HPDE6-E6E7 (cell line): ENCODE data around the gene CBY1.

Experiments
- DNase-seq: peaks from one replicate; pipeline ENCODE4 v3.0.0; 2011; ENCODE audit warnings: missing footprints; ENCODE audit errors: extremely low spot score

The CBY1 gene

DNA sequence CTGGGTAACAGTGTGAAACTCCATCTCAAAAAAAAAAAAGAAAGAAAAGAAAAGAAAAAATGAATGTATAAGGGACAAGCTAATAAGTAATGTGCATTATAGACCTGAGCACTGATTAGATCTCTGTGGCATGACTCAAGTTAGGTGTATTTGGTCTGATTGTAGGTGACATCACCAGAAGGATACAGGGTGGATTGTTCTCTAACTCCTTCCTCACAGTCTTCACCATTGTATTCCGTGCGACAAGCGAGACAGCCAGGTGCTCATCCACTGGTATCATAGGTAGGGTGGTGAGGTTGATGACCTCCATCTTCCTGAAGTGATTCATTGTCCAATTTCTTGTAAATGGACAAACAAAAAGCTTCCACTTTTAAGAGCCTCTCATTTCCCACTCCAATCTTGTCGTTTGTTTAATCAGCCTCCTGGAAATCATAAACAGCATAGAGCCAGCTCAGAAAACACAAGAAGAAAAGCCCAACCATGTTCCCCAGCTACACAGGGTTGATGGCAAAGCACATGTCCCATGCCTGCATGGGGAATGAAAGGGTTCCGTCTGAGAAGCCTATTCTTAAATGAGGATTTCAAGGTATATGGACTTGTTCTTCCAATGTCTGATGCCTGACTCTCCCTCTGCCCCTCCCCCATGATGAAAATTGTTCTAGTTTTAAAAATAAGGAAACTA, 6.5 kb upstream of the CBY1 start:
- no peak for DNase-seq

DNA sequence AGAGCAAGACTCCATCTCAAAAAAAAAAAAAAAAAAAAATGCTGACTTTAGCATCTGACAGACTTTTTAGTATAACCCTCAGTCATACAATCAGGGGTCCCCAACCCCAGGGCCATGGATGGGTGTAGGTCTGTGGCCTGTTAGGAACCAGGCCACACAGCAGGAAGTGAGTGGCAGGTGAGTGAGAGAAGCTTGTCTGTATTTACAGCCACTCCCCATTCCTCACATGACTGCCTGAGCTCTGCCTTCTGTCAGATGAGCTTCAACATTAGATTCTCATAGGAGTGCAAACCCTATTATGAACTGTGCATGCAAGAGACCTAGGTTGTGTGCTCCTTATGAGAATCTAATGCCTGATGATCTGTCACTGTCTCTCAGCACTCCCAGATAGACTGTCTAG, 3.6 kb upstream of the CBY1 start:
- no peak for DNase-seq

DNA sequence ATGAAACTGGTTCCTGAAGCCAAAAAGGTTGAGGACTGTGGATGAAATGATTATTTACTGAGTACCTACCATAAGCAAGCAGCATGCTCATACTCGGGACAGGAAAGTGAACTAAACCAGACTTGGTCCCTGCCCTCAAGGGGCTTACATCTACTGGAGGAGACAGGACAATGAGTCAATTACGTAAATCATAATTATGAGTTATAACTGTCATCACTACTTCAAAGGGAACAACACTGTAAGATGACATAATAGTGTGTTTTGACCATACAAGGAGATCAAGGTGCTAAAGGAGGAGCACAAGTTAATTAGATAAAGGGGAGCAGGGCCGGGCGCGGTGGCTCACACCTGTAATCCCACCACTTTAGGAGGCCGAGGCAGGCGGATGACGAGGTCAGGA, 2.7 kb upstream of the CBY1 start:
- no peak for DNase-seq

DNA sequence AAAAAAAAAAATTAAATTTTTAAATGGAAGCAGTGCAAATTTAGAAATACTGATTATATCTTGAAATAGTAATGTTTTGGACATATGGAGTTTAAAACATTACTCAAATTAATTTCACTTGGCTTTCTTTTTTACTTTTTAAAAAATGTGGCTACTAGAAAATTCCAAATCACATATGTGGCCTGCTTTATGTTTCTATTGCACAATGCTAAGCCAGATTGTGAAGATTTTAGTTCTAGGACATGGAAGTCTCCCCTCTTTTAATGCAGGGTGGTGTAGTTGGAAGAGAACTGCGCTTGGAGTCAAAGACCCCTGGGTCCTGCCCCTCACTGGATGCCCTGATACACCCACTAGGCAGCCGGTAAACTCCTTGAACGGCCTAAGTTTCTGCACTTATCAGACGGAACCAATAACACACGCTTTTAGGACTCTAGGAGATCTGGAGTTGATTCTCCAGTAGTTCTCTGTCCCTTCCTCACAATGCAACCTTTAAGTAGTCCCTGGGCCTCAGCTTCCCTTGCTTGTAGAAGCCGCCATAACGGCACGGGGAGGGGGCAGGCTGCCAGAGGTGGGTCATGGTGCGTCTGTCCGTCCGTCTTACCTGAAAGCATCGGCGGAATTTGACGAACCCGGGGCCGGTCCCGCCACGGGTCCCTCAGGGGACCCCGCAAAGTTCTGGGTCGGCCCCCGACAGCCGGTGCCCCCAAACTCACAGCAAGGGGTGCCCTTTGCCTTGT, 751 bp upstream of the CBY1 start:
- DNase-seq = peak; percentile 8

DNA sequence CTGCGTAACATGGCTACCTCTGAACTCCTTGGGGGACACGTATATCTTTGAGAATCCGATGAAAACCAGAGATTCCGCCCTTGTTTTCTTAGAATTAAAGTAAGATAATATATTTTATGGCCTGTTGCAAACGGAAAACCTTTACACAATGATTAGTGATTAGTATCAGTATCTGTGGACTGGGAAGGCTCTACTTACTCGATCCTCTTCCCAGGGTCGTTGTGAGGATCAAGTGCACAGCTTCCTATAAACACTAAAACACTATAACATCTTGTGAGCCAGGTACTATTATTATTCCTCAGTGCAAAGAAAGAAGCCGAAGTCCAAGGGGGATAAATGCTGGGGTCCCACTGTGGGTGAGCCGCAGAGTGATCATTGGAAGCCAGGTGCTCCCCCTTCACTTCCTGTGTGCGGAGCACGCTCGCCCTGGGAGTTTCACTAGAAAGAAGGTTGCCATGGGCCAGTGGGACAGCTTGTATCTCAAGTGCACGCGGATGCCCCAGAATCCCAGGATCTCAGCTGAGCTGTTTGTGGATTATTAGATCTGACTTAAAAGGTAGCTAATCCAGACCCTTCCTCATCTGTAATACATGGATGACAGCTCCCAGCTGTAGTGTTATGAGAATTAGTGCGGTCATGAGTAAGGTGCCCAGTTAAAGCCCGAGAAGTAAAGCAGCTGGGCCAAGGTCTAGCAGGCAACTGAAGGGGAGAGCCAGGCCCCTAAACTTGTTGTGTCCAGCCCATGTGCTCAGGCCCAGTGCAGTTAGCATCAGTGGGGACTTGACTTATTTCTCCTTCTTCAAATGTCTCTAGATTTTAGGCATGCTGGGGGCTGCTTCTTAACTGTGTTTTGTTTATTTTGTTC, 839 bp downstream of the CBY1 start:
- DNase-seq = no peak

DNA sequence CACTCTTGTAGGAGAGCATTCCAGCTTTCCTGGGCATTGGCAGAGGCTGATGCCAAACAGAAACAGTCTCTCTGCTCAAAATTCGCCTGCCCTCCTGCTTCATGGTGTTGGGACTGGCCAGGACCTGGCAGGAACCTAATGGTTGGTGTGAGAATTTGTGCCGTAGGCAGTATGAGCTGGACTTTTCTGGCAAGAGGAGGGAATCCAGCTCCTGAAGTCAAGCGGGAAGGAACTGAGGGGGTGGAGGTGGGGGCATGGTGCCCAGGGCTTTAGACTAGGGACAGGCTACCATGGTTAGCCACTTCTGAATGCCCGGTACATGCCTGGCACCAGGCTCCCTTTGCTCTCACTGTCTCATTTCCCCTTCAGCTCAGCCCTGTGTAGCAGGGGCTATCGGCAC, 18.4 kb downstream of the CBY1 start:
- DNase-seq = no peak

DNA sequence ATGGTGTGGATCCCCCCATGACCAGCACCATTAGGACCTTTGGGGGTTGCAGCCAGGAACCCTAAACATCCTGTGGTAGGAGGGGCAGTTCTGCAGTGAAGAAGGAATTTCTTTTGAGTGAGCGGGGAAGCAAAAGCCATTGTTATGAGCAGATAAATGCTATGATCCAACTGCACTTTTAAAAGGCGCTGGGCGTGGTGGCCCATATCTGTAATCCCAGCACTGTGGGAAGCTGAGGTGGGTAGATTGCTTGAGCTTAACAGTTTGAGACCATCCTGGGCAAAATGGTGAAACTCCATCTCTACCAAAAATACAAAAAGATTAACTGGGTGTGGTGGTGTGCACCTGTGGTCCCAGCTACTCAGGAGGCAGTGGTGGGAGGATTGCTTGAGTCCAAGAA, 19.4 kb downstream of the CBY1 start:
- DNase-seq = no peak

DNA sequence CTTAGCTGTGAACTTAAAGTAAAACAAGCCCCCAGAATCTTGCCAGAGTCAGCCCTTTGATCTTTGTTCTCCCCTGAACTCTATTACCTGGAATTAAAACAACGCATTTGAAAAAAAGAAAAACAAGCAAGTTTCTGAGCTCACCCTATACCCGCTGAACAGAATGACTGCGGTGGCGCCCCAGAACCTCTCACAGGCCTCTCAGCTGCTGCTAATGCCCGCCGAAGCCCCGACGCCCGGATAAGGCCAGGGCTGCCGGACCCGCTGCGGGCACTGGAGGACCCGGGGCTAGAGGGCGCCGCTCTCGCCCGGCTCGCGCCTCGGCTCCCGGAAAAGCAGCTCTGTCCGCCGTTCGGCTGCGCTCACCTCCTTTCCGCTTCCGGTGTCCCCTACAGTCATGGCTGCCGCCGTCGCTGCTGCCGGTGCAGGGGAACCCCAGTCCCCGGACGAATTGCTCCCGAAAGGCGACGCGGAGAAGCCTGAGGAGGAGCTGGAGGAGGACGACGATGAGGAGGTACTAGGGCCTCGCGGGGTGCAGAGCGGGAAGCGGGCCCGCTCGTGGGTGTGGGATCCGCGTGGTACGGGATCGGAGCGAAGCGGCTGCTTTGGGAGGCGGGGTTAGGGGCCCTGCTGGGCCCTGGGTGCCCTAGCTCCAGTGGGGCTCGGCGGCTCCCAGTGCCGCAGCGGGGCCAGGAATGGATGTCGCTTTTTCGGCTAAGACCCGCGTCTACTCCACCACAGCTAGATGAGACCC, 25.3 kb downstream of the CBY1 start, which contains the start of gene TOMM22:
TSS of gene TOMM22 (plus strand) at position 376 of the 754 bp plus-strand sequence. CDS start at position 398, 22 bp downstream.
- DNase-seq = peak; percentile 90

DNA sequence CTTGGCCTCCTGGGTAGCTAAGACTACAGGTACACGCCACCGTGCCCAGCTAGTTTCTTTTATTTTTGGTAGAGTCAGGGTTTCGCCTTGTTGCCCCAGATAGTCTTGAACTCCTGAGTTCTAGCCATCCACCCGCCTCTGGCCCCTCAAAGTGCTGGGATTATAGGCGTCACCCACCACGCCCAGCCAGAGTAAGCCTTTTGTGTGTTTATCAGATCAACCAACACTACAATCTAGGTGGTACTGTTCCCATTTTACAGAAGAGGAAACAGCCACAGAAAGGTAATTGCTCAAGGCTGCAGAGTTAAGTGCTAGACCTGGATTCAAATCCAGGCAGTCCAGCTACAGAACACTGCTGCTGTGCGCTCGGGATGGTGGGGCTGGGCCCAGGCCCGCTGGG, 28.5 kb downstream of the CBY1 start:
- no peak for DNase-seq

DNA sequence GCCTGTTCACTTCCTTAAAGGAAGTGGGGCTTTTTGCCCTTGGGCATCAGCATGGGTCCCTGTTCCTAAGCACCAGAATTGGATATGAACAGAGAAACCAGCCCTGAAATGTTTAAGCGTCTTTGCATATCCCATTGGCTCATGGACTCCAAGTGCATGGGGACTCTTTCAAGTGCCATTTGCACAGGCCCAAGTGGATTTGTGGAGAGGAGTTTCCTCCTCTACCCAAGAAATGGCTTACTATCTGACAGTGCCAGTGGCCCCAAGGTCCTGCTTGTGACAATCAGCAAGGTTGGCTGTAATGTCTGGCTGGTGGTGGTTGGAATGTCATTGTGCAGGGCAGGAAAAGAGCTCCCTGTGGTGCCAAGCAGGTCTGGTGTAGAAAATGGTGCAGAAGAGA, 29.3 kb downstream of the CBY1 start:
- no peak for DNase-seq

DNA sequence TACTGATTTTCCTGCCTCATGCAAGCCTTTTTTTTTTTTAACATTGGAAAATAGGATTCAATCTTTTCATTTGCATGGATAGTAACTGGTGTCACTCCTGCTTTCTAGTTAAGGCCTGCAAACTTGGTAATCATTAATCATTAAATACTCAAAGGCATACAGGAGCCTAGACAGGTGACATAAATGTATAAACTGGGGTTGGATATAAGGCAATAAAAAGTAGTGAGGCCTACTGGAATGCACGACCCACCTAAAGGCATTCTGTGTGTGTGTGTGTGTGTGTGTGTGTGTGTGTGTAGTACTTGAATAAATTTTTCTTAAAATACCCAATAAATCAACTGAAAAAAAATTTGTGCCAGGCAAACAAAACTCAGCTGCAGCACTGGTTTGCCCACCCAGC, 33.2 kb downstream of the CBY1 start:
- no peak for DNase-seq

DNA sequence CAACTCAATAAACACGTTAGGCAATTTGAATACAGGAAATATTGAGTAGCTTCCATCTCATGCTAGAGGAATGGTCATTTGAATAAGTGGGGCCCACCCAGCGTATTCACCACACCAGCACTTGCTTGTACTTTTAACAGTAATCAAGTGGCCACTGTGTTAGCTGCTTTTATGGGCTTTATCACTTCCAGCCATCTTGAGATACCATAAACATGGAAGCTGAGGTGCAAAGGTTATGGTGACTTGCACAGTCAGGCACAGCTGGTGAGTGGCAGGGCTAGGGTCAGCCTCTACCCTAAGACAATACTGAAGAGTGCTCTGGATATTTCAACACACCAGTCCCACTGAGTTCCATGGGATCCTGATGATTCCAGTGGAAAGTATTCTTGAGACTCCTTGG, 37.6 kb downstream of the CBY1 start:
- no peak for DNase-seq

DNA sequence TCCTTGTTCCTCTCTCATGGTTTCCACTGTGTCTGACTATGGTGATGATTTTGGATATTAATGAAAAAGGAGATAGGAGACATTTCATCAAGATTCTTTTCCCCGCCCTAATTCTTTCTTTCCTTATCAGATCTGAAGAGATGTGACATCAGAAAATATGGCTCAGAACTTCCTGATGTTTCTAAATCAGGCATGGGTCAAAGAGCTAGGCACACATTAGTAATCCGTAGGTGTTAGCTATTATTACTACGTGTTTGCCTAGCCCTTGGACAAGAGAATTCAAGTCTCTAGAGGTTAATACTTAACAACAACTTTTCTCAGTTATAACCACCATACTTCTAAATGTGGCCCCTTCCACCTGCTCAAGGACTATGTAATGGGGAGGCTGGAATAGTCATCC, 38.5 kb downstream of the CBY1 start:
- DNase-seq = no peak

DNA sequence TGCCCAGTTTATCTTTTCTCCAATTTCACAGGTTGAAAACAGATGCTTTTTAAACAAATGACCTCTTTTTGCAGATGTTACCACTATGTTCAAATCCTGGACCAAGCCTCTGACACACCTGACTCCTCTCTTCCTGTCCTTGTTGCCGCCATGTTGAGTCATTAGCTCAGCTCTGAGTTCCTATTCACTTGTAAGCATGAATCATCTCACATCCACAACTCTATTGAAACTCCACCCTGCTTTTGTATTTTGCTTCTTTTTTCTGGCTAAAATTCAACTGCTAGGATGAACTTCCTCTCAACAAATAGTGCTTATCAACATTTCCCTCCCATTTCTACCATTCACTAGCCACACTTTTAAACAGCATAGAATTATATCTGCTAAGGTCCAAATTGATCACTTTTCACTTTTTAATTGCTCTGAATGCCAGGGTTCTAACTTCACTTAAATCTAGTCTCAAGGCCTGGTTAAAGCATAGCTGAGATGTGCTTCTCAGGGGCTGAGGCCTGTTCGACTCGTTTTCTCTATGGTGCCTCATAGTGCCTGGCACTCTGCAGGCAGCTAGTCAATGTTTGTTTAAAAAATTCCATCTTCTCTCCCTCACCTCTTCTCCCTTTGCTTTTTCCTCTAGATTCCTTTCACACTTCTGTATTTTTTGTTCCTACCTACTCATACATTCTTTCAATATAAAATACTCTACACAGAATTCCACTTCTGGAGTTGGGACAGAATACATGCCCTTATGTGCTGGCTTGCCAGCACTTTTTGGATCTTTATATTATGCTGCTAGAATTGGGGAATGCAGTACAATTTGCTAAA, 40.4 kb downstream of the CBY1 start:
- peak; percentile 75 for DNase-seq

DNA sequence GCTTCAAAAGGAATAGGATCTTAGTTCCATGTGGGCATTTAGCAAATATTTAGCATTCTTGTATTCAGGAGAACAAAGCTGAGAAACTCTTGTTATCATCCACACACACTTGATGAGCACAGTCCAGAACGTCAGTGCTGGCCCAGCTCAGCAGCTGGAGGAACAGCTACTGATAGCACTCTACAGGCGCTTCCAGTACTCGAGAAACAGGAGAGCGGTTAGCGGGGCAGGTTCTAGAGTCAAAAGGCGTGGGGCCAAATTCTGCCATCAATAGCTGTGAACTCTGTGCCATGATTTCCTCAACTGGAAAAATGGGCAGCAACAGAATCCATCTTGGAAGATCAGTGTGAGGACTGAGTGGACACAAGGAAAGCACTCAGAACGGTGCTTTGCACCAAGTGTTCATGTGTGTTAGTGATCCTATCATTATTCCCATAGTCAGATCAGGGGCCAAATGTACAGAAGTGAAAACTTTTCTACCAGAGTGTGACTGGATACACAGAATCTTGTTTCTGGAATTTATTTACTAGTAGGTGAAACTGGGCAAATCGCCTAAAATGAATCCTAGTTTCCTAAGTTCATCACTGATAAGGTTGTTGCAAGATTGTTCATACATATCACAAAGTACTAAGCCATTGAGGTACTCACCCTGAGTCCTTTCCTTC, 41.1 kb downstream of the CBY1 start:
- no peak for DNase-seq

DNA sequence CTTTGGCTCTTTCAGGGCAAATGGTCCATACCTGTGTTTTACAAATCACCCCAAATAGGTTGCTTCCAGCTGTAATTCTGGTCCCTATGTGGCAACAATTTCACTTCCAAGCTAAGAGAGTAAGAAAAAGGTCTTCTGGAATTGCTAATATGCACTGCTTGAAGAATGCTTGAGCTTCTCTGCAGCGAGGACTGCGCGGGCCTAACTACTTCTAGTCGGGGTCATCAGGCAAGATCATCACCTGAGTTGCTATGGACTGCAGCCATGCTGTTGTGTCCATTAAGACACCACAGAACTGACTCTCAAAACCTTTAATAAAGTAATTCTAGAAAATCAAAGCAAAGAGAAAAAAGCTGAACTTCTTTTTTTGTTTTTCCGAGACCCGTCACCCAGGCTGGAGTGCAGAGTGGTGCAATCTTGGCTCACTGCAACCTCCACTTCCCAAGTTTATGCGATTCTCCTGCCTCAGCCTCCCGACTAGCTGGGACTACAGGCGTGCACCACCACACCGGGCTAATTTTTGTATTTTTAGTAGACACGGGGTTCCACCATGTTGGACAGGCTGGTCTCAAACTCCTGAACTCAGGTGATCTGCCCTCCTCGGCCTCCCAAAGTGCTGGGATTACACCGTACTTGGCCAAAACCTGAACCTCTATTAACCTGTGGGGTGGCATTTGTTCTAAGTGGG, 42.1 kb downstream of the CBY1 start:
- DNase-seq = no peak

DNA sequence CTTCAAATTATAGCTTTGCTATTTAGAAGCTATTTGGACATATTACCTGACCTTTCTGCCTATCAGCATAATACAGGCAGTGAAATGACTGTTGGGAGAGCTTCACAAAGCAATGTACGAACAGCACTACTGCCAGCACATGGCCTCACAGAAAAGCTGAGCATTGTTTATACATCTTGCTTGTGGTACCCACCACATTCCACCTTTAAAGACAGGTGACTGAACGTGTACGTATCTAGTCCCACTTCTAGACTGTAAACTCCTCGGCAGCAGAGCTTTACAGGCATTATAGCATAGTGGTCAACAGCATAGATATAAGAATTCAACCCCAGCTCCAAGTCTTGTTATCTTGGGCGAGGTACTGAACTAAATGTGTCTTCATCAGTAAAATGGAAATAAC, 42.7 kb downstream of the CBY1 start:
- no peak for DNase-seq

DNA sequence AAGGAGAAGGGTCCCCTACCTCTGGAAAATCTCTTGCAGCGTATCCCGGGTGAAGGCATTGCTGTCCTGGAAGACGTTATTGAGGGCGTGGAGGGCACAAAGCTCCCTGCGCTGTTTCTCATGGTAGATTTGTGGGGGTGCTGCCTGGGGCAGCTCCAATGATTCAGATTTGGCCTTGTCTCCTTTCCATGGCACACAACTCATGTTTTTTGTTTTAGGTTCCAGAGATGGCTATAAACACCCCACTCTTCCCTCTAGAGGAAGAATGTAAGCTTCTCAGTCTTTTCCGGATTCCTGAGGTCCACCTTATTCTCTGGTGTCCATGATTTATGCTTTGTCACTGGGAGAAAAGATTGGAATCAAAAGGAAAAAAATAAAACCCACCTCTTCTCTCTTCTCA, 43.3 kb downstream of the CBY1 start:
- DNase-seq = no peak

DNA sequence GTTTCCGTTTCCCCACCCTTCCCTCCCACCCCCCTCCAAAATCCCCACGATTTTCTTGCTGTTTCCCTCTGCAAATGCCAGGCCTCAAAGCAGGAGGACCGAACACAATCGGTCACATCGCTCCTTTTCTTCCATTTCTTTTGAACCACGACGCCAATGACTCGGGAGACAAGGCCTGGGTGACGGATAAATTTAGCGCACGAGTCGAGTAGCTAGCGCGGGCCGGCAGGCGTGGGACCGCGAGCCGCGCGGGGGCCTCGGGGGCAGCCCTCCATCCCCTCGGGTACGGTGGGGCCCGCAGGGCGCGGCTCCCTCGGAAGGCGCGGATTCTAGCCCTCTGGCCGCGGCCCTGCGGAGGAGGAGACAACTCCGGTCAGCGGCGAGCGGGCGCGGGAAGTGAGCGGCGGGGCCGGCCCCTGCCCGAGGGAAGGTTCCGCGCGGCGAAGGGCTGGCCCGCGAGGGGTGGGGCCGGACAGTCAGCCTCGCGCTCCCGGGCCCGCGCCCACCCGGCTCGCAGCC, 43.9 kb downstream of the CBY1 start:
- DNase-seq = no peak
